Measurements from ENCODE around the gene AIDA. TPM values are rescaled to one million over a fixed set of nuclear protein-coding genes. Genes with fewer than 3 reads are reported as not detected.

AIDA gene
- total and polyA plus RNA-seq, 11 donors = 29.0 to 73.7 (median 46.6) TPM

- 85 to 95% (median 91%) methylated on average over 2 of the region's 2 CpGs for WGBS, 4 donors
- ATAC-seq = no peak
- peaks cover 2 to 100% (median 99%) of the 10 kb centered on the region in 9 donors for H3K36me3 ChIP-seq
- peaks cover 0 to 18% (median 0%) of the 10 kb centered on the region in 12 donors for H3K4me1 ChIP-seq
- H3K27me3 ChIP-seq = no peaks in the 10 kb centered on the region
- DNase-seq = no peak
- peak overlapping the region in 1 of 12 donors; percentile 17 for H3K27ac ChIP-seq
- TF ChIP-seq CTCF (IDR thresholded peaks at IDR 0.05) = no peak
- no peak for TF ChIP-seq POLR2A (IDR thresholded peaks at IDR 0.05)
- no peak overlapping the region for H3K4me3 ChIP-seq
- H3K9me3 ChIP-seq = no peaks in the 10 kb centered on the region
- intact Hi-C loops (cut with DNase I) = no loop called here
Measured at GRCh38 chr1:222653178-222653827, 59.0 kb downstream of the AIDA start.

- Histone ChIP-seq H3K27me3 (no peaks in the 10 kb centered on the region), H3K27ac (no peak overlapping the region), H3K4me1 (peaks cover 0 to 18% (median 0%) of the 10 kb centered on the region in 12 donors), H3K36me3 (peaks cover 2 to 100% (median 99%) of the 10 kb centered on the region in 9 donors), H3K4me3 (no peak overlapping the region), H3K9me3 (no peaks in the 10 kb centered on the region)
- TF ChIP-seq POLR2A (IDR thresholded peaks at IDR 0.05) (no peak), CTCF (IDR thresholded peaks at IDR 0.05) (no peak)
- intact Hi-C loops (cut with DNase I) = no loop called here
- DNase-seq = no peak
- no peak for ATAC-seq
- WGBS, 4 donors = 91 to 100% (median 95%) methylated on average over 1 of the region's 1 CpG
Measured at GRCh38 chr1:222652676-222653075, 59.6 kb downstream of the AIDA start.

- intact Hi-C loops (cut with DNase I) = loop anchor here in 4 of 10 donors (2.0 to 10.0 kb wide), 3 partner anchors 68 to 70 kb away; partner anchors contain the start of genes AIDA (in 4 of the 4) and BROX (in 4 of the 4)
- Histone ChIP-seq H3K9me3 (no peaks in the 10 kb centered on the region), H3K4me3 (peak overlapping the region; percentile 58 to 94 (median 80)), H3K27ac (peak overlapping the region; percentile 75 to 99 (median 96)), H3K36me3 (peaks cover 0 to 50% (median 43%) of the 10 kb centered on the region in 9 donors), H3K4me1 (peaks cover 0 to 21% (median 12%) of the 10 kb centered on the region in 12 donors), H3K27me3 (no peaks in the 10 kb centered on the region)
- WGBS, 4 donors = 2 to 8% (median 4%) methylated on average over 5 of the region's 5 CpGs
- TF ChIP-seq CTCF (IDR thresholded peaks at IDR 0.05) (no peak), POLR2A (IDR thresholded peaks at IDR 0.05) (no peak)
- DNase-seq = no peak
- ATAC-seq = no peak
Measured at GRCh38 chr1:222644636-222644980, 67.7 kb downstream of the AIDA start.

- H3K4me1 ChIP-seq = peaks cover 0 to 21% (median 12%) of the 10 kb centered on the region in 12 donors
Measured at GRCh38 chr1:222643938-222644635, 68.2 kb downstream of the AIDA start.

More at GRCh38 chr1:222643938-222644635, 68.2 kb downstream of the AIDA start:
- H3K36me3 ChIP-seq = peaks cover 0 to 50% (median 43%) of the 10 kb centered on the region in 9 donors
- peak overlapping the region; percentile 58 to 94 (median 80) for H3K4me3 ChIP-seq
- 0% methylated on average over 40 to 42 of the region's 42 CpGs for WGBS, 4 donors
- no peaks in the 10 kb centered on the region for H3K27me3 ChIP-seq
- no peaks in the 10 kb centered on the region for H3K9me3 ChIP-seq
- peak; percentile 100 for ATAC-seq
- intact Hi-C loops (cut with DNase I) = loop anchor here in 5 of 10 donors (2.0 to 10.0 kb wide), 3 partner anchors 68 to 71 kb away; partner anchors contain the start of genes AIDA (in 5 of the 5) and BROX (in 5 of the 5)
- H3K27ac ChIP-seq = peak overlapping the region; percentile 86 to 99 (median 96)
- TF ChIP-seq POLR2A (IDR thresholded peaks at IDR 0.05) = peak in 1 of 2 donors; percentile 71
- TF ChIP-seq CTCF (IDR thresholded peaks at IDR 0.05) = peak in 1 of 12 donors; percentile 11
- DNase-seq = peak; percentile 97 to 99 (median 98)

All from heart left ventricle (tissue), 16 donors.